GM12892 (cell line): ENCODE measurements around the gene MESD.

Source experiments
- POLR2A ChIP-seq: IDR thresholded peaks from 2 replicates; pipeline ENCODE4 v1.6.1; 2011; ENCODE audit warnings: low read depth, low read length, control low read depth
- POLR2AphosphoS5 ChIP-seq: IDR thresholded peaks from 2 replicates; pipeline ENCODE4 v1.6.1; 2011; ENCODE audit warnings: low read depth, low read length, control low read depth
- TAF1 ChIP-seq: IDR thresholded peaks from 2 replicates; pipeline ENCODE4 v1.6.1; 2011; ENCODE audit warnings: low read depth, mild to moderate bottlenecking, control low read depth, low read length, borderline replicate concordance

DNA sequence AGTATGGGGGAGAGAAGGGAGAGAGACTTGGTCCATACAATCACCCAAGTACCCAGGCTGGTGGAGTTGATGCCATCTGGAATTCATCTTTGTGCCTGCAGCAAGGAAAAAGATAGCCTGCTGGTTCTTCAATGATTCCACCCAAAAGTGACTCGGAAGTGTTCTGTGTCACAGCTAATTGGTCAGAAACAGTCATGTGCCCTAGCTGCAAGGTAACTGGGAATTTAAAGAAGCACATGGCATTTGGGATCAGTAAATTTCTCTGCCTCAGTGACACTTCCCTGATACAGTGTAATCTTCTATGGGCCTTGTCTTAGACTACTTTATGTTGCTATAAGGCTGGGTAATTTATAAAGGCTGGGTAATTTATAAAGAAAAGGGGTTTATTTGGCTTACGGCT, 28.6 kb upstream of the MESD start:
- TF ChIP-seq POLR2A, result no peak
- no peak for TF ChIP-seq TAF1
- TF ChIP-seq POLR2AphosphoS5, result no peak
